HFFc6 (cell line): ENCODE data around the gene TOX2. TPM values are rescaled to one million over a fixed set of nuclear protein-coding genes. Genes with fewer than 3 reads are reported as not detected.

Source experiments
- DNase-seq: peaks from one replicate; pipeline ENCODE4 v3.0.0-alpha.2; 2018
- H3K27ac Mint-ChIP-seq: 2 replicates; pipeline ENCODE4 v1.8.0; 2020; ENCODE audit warnings: mild to moderate bottlenecking, mixed read lengths
- H3K27me3 Mint-ChIP-seq: 2 replicates; pipeline ENCODE4 v1.8.0; 2021; ENCODE audit warnings: mild to moderate bottlenecking, moderate library complexity, mixed read lengths; ENCODE audit not compliant: insufficient read depth
- H3K36me3 Mint-ChIP-seq: 2 replicates; pipeline ENCODE4 v1.8.0; 2021; ENCODE audit warnings: low read depth, mixed read lengths
- H3K4me1 Mint-ChIP-seq: 2 replicates; pipeline ENCODE4 v1.8.0; 2020; ENCODE audit warnings: low read depth, mixed read lengths
- H3K4me3 Mint-ChIP-seq: 2 replicates; pipeline ENCODE4 v1.8.0; 2020; ENCODE audit warnings: mild to moderate bottlenecking, moderate library complexity, mixed read lengths
- H3K9me3 Mint-ChIP-seq: 2 replicates; pipeline ENCODE4 v1.8.0; 2020; ENCODE audit warnings: mild to moderate bottlenecking, mixed read lengths
- CTCF ChIP-seq: fragments of 200-600 bp; sonication (generic); IDR thresholded peaks from 2 replicates; pipeline ENCODE4 v1.5.0; 2021; ENCODE audit warnings: antibody characterized with exemption, mild to moderate bottlenecking
- total RNA-seq, 6 experiments: library from RNA; stranded (reverse); fragmentation: NEBNext Ultra II Directional; extraction: Animal tissue kit (Norgen Biotek cat#: 25700); gene quantifications; 2 replicates in 1 of 6; 3 replicates in 5 of 6; pipeline ENCODE4 v1.2.3, GENCODE V29; 2021

Gene TOX2
- total RNA-seq, 6 experiments from 2014 or later, result 46.1 to 68.2 (median 60.2) TPM

DNA sequence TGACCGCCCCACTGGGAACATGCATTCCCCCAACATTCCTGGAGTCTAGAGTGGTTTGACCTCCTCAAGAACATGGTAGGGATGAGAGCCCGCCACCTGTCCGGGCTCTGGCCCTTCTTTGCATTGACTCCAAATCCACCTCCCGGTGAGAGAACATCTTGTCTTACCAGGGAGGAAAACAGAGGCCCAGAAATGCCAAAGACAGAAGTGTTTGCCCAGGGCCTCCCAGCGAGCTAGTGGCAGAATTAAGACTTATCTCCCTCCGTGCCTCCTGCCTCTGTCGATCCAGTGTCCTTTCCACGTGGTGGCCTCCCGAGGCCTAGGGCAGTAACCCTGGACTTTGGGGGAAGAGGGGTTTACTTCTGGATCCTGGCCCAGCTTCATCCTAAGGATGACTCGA is 137.5 kb downstream of the TOX2 start:
- Mint-ChIP-seq H3K27ac (no peak overlapping the region), H3K4me1 (no peaks in the 10 kb centered on the region), H3K27me3 (peaks cover 2% of the 10 kb centered on the region; the same call in 1 of the 2 replicates), H3K36me3 (peaks cover 35% of the 10 kb centered on the region), H3K4me3 (no peak overlapping the region), H3K9me3 (no peaks in the 10 kb centered on the region)
- TF ChIP-seq CTCF, result no peak
- no peak for DNase-seq

- peaks cover 2% of the 10 kb centered on the region for H3K27me3 Mint-ChIP-seq
Observed at GRCh38 chr20:44053046-44053445, 138.4 kb downstream of the TOX2 start.

GRCh38 chr20:44054118-44054517 is 139.5 kb downstream of the TOX2 start:
- Mint-ChIP-seq H3K36me3 (peaks cover 53% of the 10 kb centered on the region), H3K4me3 (no peak overlapping the region), H3K4me1 (no peaks in the 10 kb centered on the region), H3K9me3 (no peaks in the 10 kb centered on the region; the same call in 1 of the 2 replicates), H3K27me3 (peaks cover 2% of the 10 kb centered on the region), H3K27ac (no peak overlapping the region)
- TF ChIP-seq CTCF, result no peak
- DNase-seq, result no peak

More at GRCh38 chr20:44053046-44053445, 138.4 kb downstream of the TOX2 start:
- DNase-seq, result no peak
- TF ChIP-seq CTCF, result no peak
- Mint-ChIP-seq H3K36me3 (peaks cover 43% of the 10 kb centered on the region), H3K4me1 (no peaks in the 10 kb centered on the region), H3K27ac (no peak overlapping the region), H3K4me3 (no peak overlapping the region), H3K9me3 (no peaks in the 10 kb centered on the region; the same call in 1 of the 2 replicates)

- Mint-ChIP-seq H3K27me3 (peaks cover 2% of the 10 kb centered on the region), H3K9me3 (no peaks in the 10 kb centered on the region; the same call in 1 of the 2 replicates), H3K27ac (no peak overlapping the region), H3K4me3 (no peak overlapping the region), H3K36me3 (peaks cover 61% of the 10 kb centered on the region), H3K4me1 (no peaks in the 10 kb centered on the region)
- TF ChIP-seq CTCF, result no peak
- no peak for DNase-seq
Observed at GRCh38 chr20:44054849-44055248, 140.2 kb downstream of the TOX2 start.

DNA sequence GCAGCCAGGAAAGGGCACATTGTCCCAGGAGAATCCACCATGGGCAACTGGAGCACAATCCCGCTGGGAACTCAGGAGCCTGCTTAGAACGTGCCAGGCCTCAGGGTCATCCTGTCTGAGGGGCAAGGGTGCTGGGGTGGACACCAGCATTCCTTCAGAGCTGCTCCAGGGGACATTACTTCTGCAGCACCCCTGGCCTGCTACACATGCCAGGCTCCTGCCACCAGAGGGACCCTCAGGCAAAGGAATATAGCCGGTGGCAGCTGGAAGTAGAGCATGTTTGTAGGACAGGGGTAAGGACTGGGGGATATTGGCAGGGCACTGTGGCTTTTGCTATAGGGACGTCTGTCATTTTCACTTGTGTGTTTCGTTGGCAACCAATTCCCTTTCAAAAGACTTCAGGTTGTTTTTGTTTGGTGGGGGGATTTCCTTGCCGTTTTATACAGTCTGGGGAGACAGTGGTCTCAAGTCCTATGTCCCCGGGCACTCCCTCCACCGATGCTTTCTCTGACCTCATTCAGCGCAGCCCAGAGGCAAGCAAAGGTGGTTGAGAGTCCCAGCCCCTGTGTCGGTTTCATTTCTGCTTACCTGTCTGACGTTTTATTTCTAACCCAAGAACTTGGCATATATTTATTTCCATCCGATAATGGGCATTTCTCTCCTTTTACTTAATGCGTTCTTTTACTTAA is 141.5 kb downstream of the TOX2 start:
- peaks cover 74% of the 10 kb centered on the region for H3K36me3 Mint-ChIP-seq
- peaks cover 8% of the 10 kb centered on the region for H3K4me1 Mint-ChIP-seq
- DNase-seq, result no peak
- H3K9me3 Mint-ChIP-seq, result no peaks in the 10 kb centered on the region; the same call in 1 of the 2 replicates
- no peak overlapping the region for H3K4me3 Mint-ChIP-seq
- no peak overlapping the region for H3K27ac Mint-ChIP-seq
- peaks cover 1% of the 10 kb centered on the region for H3K27me3 Mint-ChIP-seq
- TF ChIP-seq CTCF, result peak; percentile 53
